ENCODE measurements around the gene ILKAP.

Gene ILKAP

GRCh38 chr2:238167344-238167715, 36.2 kb downstream of the ILKAP start:
- no peaks in the 10 kb centered on the region for H3K27me3 ChIP-seq (replicated peaks; ENCODE audit: control insufficient read depth, insufficient read depth, low read length)
- H3K36me3 ChIP-seq (ENCODE audit: control insufficient read depth, insufficient read depth, low read length), result peaks cover 22% of the 10 kb centered on the region
- no peak for DNase-seq (ENCODE audit: extremely low read depth, insufficient read length)
- no peak for TF ChIP-seq CTCF (IDR thresholded peaks at IDR 0.05; ENCODE audit: insufficient read depth, low read length, poor library complexity, severe bottlenecking)
- H3K4me3 ChIP-seq (replicated peaks; ENCODE audit: low read depth, low read length), result no peak overlapping the region

GRCh38 chr2:238166391-238167343, 36.8 kb downstream of the ILKAP start:
- DNase-seq (ENCODE audit: extremely low read depth, insufficient read length), result no peak
- Histone ChIP-seq H3K36me3 (ENCODE audit: control insufficient read depth, insufficient read depth, low read length) (peaks cover 22% of the 10 kb centered on the region), H3K27me3 (replicated peaks; ENCODE audit: control insufficient read depth, insufficient read depth, low read length) (no peaks in the 10 kb centered on the region), H3K4me3 (replicated peaks; ENCODE audit: low read depth, low read length) (no peak overlapping the region)
- no peak for TF ChIP-seq CTCF (IDR thresholded peaks at IDR 0.05; ENCODE audit: insufficient read depth, low read length, poor library complexity, severe bottlenecking)

GRCh38 chr2:238165288-238165921, 38.1 kb downstream of the ILKAP start:
- no peaks in the 10 kb centered on the region for H3K27me3 ChIP-seq (replicated peaks; ENCODE audit: control insufficient read depth, insufficient read depth, low read length)
- H3K36me3 ChIP-seq (ENCODE audit: control insufficient read depth, insufficient read depth, low read length), result peaks cover 19% of the 10 kb centered on the region
- no peak for TF ChIP-seq CTCF (IDR thresholded peaks at IDR 0.05; ENCODE audit: insufficient read depth, low read length, poor library complexity, severe bottlenecking)
- H3K4me3 ChIP-seq (replicated peaks; ENCODE audit: low read depth, low read length), result no peak overlapping the region
- DNase-seq (ENCODE audit: extremely low read depth, insufficient read length), result no peak

GRCh38 chr2:238164906-238165287, 38.6 kb downstream of the ILKAP start:
- Histone ChIP-seq H3K36me3 (ENCODE audit: control insufficient read depth, insufficient read depth, low read length) (peaks cover 16% of the 10 kb centered on the region), H3K4me3 (replicated peaks; ENCODE audit: low read depth, low read length) (no peak overlapping the region), H3K27me3 (replicated peaks; ENCODE audit: control insufficient read depth, insufficient read depth, low read length) (no peaks in the 10 kb centered on the region)
- no peak for TF ChIP-seq CTCF (IDR thresholded peaks at IDR 0.05; ENCODE audit: insufficient read depth, low read length, poor library complexity, severe bottlenecking)
- no peak for DNase-seq (ENCODE audit: extremely low read depth, insufficient read length)

- Histone ChIP-seq H3K27me3 (replicated peaks; ENCODE audit: control insufficient read depth, insufficient read depth, low read length) (no peaks in the 10 kb centered on the region), H3K4me3 (replicated peaks; ENCODE audit: low read depth, low read length) (no peak overlapping the region), H3K36me3 (ENCODE audit: control insufficient read depth, insufficient read depth, low read length) (peaks cover 8% of the 10 kb centered on the region)
- no peak for DNase-seq (ENCODE audit: extremely low read depth, insufficient read length)
- TF ChIP-seq CTCF (IDR thresholded peaks at IDR 0.05; ENCODE audit: insufficient read depth, low read length, poor library complexity, severe bottlenecking), result no peak
Measured at GRCh38 chr2:238163481-238164198, 39.9 kb downstream of the ILKAP start.
